ENCODE results near the gene OR2V2.

GRCh38 chr5:181207214-181207959, 60.0 kb downstream of the OR2V2 start:
- TF ChIP-seq CTCF (IDR thresholded peaks at IDR 0.05) (no peak), EP300 (IDR thresholded peaks at IDR 0.05) (no peak), POLR2AphosphoS5 (IDR thresholded peaks at IDR 0.05) (peak in 2 of 3 donors; percentile 4 to 18), POLR2A (IDR thresholded peaks at IDR 0.05) (no peak)
